Measurements from ENCODE around the gene MCCC1.

DNA sequence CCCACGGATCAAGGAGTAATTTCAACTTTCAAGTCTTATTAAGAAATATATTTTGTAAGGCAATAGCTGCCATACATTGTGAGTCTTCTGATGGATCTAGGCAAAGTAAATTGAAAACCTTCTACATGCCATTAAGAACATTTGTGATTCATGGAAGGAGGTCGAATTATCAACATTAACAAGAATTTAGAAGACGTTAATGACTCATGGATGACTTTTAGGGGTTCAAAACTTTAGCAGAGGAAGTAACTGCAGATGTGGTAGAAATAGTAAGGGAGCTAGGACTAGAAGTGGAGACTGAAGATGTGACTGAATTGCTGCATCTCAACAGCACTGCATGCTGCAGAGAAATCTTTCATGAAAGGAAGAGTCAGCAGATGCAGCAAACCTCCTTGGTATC lies 70.9 kb downstream of the MCCC1 start:
- no peak for TF ChIP-seq POLR2A (IDR thresholded peaks at IDR 0.05)
- TF ChIP-seq, protein P1, sequence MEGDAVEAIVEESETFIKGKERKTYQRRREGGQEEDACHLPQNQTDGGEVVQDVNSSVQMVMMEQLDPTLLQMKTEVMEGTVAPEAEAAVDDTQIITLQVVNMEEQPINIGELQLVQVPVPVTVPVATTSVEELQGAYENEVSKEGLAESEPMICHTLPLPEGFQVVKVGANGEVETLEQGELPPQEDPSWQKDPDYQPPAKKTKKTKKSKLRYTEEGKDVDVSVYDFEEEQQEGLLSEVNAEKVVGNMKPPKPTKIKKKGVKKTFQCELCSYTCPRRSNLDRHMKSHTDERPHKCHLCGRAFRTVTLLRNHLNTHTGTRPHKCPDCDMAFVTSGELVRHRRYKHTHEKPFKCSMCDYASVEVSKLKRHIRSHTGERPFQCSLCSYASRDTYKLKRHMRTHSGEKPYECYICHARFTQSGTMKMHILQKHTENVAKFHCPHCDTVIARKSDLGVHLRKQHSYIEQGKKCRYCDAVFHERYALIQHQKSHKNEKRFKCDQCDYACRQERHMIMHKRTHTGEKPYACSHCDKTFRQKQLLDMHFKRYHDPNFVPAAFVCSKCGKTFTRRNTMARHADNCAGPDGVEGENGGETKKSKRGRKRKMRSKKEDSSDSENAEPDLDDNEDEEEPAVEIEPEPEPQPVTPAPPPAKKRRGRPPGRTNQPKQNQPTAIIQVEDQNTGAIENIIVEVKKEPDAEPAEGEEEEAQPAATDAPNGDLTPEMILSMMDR (IDR thresholded peaks at IDR 0.05), result no peak
